ENCODE measurements around the gene PTPRO. TPM values are rescaled to one million over a fixed set of nuclear protein-coding genes. Genes with fewer than 3 reads are reported as not detected.

PTPRO gene
- total RNA-seq, 1 experiment from 2014 or later: 2.8 TPM

DNA sequence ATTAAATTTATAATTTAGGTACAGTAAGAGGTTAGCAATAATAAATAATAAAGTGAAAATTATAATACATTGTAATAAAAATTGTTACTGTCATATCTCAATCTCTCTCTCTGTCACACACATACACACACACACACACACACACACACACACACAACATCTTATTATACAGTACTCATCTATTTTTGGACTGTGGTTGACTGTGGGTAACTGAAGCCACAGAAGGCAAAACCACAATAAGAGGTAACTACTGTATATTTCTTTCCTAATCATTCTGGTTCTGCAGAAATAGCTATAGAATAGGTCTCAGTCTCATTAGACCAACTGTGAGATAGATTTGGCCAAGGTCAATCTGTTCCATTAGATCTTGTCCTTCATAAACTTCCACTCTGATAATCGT is 33.1 kb upstream of the PTPRO start:
- no peaks in the 10 kb centered on the region for H3K27me3 ChIP-seq (replicated peaks; ENCODE audit: insufficient read depth, low read depth, low read length, poor library complexity)
- ChIA-PET CTCF (no interaction called here), POLR2A (ENCODE audit: low non-redundant PET) (no interaction called here)
- no TSS peak for BruUV-seq (replicated peaks)
- no peak overlapping the region for H3K27ac ChIP-seq (ENCODE audit: low read depth, low read length, poor library complexity, severe bottlenecking)
- H3K4me3 ChIP-seq (ENCODE audit: low read depth, low read length, poor library complexity, severe bottlenecking): no peak overlapping the region
- TF ChIP-seq EZH2 (IDR thresholded peaks at IDR 0.05; ENCODE audit: borderline replicate concordance, low read depth, low read length, poor library complexity, severe bottlenecking): no peak
- TF ChIP-seq, protein P1, sequence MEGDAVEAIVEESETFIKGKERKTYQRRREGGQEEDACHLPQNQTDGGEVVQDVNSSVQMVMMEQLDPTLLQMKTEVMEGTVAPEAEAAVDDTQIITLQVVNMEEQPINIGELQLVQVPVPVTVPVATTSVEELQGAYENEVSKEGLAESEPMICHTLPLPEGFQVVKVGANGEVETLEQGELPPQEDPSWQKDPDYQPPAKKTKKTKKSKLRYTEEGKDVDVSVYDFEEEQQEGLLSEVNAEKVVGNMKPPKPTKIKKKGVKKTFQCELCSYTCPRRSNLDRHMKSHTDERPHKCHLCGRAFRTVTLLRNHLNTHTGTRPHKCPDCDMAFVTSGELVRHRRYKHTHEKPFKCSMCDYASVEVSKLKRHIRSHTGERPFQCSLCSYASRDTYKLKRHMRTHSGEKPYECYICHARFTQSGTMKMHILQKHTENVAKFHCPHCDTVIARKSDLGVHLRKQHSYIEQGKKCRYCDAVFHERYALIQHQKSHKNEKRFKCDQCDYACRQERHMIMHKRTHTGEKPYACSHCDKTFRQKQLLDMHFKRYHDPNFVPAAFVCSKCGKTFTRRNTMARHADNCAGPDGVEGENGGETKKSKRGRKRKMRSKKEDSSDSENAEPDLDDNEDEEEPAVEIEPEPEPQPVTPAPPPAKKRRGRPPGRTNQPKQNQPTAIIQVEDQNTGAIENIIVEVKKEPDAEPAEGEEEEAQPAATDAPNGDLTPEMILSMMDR (conservative IDR thresholded peaks at IDR 0.05; ENCODE audit: low read depth, low read length): no peak
- no peaks in the 10 kb centered on the region for H3K4me1 ChIP-seq (ENCODE audit: insufficient read depth, low read length, poor library complexity, severe bottlenecking)
- H3K36me3 ChIP-seq (ENCODE audit: insufficient read depth, low read length, poor library complexity, severe bottlenecking): no peaks in the 10 kb centered on the region
- DNase-seq (ENCODE audit: low spot score): no peak
- H3K9me3 ChIP-seq (ENCODE audit: low read depth, low read length, poor library complexity, severe bottlenecking): no peaks in the 10 kb centered on the region
- intact Hi-C loops (cut with micrococcal nuclease; ENCODE audit: unreplicated experiment): no loop called here

DNA sequence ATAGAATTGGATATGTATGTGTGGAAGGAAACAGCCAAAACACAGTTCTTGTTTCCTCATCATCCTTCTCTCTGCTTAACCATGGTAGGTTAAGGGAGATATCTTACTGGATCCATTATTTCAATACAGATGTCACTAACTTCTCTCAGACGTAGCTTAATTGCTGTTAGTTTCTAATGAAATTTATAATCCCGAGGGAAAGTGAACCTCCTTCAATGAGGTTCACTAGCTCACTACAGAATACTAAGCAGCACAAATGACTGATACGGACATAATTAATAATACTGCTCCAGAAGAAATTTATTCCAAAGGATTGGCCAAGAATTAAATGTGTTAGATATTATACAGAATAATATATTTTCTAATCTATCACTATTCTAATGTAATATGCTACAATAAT is 28.6 kb upstream of the PTPRO start:
- Histone ChIP-seq H3K4me1 (ENCODE audit: insufficient read depth, low read length, poor library complexity, severe bottlenecking) (no peaks in the 10 kb centered on the region), H3K4me3 (ENCODE audit: low read depth, low read length, poor library complexity, severe bottlenecking) (no peak overlapping the region), H3K27me3 (replicated peaks; ENCODE audit: insufficient read depth, low read depth, low read length, poor library complexity) (no peaks in the 10 kb centered on the region), H3K36me3 (ENCODE audit: insufficient read depth, low read length, poor library complexity, severe bottlenecking) (no peaks in the 10 kb centered on the region), H3K27ac (ENCODE audit: low read depth, low read length, poor library complexity, severe bottlenecking) (no peak overlapping the region), H3K9me3 (ENCODE audit: low read depth, low read length, poor library complexity, severe bottlenecking) (no peaks in the 10 kb centered on the region)
- DNase-seq (ENCODE audit: low spot score): no peak
- CTCF ChIA-PET: no interaction called here
- TF ChIP-seq, protein P1 (conservative IDR thresholded peaks at IDR 0.05; ENCODE audit: low read depth, low read length): no peak
- TF ChIP-seq EZH2 (IDR thresholded peaks at IDR 0.05; ENCODE audit: borderline replicate concordance, low read depth, low read length, poor library complexity, severe bottlenecking): no peak
- BruUV-seq (replicated peaks): no TSS peak
- intact Hi-C loops (cut with micrococcal nuclease; ENCODE audit: unreplicated experiment): no loop called here
- POLR2A ChIA-PET (ENCODE audit: low non-redundant PET): no interaction called here

DNA sequence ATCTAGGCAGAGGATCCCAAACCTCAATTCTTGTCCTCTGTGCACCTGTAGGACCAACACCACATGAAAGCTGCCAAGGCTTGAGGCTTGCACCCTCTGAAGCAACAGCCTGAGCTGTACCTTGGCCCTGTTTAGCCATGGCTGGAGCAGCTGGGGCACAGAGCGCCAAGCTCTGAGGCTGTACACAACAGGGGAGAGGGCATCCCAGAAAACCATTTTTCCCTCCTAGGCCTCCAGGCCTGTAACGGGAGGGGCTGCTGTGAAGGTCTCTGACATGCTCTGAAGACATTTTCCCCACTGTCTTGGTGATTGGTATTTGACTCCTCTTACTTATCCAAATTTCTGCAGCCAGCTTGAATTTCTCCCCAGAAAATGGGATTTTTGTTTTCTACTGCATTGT is 22.4 kb upstream of the PTPRO start:
- Histone ChIP-seq H3K4me1 (ENCODE audit: insufficient read depth, low read length, poor library complexity, severe bottlenecking) (no peaks in the 10 kb centered on the region), H3K4me3 (ENCODE audit: low read depth, low read length, poor library complexity, severe bottlenecking) (no peak overlapping the region), H3K36me3 (ENCODE audit: insufficient read depth, low read length, poor library complexity, severe bottlenecking) (no peaks in the 10 kb centered on the region), H3K27me3 (replicated peaks; ENCODE audit: insufficient read depth, low read depth, low read length, poor library complexity) (no peaks in the 10 kb centered on the region), H3K27ac (ENCODE audit: low read depth, low read length, poor library complexity, severe bottlenecking) (no peak overlapping the region), H3K9me3 (ENCODE audit: low read depth, low read length, poor library complexity, severe bottlenecking) (peaks cover 5% of the 10 kb centered on the region)
- DNase-seq (ENCODE audit: low spot score): no peak
- intact Hi-C loops (cut with micrococcal nuclease; ENCODE audit: unreplicated experiment): no loop called here
- TF ChIP-seq, protein P1 (conservative IDR thresholded peaks at IDR 0.05; ENCODE audit: low read depth, low read length): no peak
- TF ChIP-seq EZH2 (IDR thresholded peaks at IDR 0.05; ENCODE audit: borderline replicate concordance, low read depth, low read length, poor library complexity, severe bottlenecking): no peak
- POLR2A ChIA-PET (ENCODE audit: low non-redundant PET): no interaction called here
- no TSS peak for BruUV-seq (replicated peaks)
- CTCF ChIA-PET: no interaction called here

Measured in A673 (cell line).